Measurements from ENCODE around the gene HPD.
A peak's percentile ranks its signal among the peaks of the same experiment; 100 is the strongest.

The HPD gene

DNA sequence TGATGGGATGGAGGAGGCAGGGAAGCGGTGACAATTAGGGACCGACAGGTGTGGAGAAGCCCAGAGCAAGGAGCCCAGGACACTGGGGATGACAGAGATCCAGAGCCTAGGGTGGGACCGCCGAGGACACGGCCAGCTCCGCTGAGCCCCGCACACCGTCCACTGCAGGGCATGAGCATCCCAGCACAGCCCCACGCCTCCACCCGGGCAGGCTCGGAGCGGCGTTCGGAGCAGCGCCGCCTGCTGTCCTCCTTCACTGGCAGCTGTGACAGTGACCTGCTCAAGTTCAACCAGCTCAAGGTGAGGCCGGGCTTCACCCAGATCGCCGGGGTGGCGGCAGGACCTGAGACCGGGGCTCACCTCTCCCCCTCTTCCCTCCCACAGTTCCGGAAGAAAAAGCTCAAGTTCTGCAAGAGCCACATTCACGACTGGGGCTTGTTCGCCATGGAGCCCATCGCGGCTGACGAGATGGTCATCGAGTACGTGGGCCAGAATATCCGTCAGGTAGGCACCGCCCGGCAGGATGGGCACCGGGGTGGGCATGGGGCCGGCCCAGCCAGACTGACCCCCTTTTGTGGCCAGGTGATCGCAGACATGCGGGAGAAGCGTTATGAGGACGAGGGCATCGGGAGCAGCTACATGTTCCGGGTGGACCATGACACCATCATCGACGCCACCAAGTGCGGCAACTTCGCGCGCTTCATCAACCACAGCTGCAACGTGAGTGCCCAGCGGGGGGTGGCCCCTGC is 31.1 kb downstream of the HPD start:
- DNase-seq, result no peak

DNA sequence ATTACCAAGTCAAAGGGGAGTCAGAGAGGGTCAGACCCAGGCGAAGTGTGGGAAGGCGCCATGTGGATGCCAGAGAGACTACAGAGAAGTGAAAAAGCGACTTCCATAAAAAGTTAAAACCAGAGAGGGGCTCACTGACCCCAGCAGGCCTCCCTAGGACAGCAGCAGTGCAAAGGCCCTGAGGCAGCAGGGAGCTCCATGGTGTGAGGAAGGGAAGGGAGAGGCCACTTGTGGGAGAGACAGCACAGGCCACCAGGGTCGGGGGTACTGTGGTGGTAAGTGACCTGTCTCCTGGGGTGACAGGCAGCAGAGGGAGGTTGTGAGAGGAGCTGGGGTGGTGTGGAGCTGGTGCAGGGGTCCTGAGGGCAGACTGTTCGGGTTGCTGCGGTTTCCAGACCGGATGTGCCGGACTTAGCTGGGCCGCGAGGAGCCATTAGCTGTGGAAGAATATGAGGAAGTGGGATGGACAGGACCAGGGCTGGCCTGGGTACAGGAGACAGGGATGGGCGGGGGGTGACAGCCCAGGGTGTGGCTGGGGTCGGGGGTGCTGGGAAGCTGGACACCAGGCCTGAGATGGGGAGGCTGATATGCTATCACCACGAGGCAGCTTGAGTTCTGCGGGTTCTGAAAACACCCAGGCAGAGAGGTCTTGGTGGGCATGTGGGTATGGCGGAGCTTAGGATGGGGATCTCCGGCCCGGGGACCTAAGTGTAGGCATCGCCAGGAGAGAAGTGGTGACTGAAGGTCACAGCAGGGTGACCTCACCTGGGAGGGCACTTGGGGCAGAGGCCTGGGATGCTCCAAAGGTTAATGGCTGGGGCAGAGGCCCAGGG is 32.1 kb downstream of the HPD start:
- no peak for DNase-seq

DNA sequence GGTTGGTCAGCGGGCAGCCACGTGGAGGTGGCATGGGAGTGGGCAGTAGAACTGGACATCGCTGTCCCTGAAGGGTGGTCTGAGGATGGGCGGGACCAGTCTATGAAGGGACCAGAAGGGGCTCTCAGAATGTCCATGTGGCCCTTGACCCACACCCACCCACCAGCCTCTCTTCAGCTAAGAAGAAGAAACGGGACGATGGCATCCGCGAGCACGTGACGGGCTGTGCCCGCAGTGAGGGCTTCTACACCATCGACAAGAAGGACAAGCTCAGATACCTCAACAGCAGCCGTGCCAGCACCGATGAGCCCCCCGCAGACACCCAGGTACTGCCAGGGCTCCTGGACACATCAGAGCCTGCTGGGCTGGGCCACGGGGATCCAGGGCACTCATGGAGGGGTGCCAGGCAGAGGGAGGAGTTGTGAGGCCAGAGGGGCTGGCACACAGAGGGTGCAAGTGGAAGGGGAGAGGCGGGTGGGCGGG is 33.6 kb downstream of the HPD start:
- DNase-seq, result no peak

DNA sequence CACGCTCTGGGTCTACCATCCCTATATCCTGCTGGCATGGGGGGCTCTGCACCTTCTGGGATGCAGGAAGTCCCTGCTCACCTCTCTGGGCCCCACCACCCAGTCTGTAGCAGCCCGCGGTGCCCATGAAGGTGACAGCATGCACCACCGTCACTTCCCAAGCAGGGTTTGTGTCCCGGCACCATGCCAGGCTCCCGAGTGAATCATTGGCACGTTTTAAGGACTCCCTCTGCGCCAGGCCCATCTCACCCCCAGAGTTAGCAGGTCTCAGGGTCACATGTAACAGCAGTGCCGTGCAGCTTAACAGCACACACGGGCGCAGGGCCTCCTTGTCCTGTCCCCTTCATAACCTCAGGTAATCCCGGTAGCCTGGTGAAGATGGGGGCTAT is 34.9 kb downstream of the HPD start:
- DNase-seq, result no peak

DNA sequence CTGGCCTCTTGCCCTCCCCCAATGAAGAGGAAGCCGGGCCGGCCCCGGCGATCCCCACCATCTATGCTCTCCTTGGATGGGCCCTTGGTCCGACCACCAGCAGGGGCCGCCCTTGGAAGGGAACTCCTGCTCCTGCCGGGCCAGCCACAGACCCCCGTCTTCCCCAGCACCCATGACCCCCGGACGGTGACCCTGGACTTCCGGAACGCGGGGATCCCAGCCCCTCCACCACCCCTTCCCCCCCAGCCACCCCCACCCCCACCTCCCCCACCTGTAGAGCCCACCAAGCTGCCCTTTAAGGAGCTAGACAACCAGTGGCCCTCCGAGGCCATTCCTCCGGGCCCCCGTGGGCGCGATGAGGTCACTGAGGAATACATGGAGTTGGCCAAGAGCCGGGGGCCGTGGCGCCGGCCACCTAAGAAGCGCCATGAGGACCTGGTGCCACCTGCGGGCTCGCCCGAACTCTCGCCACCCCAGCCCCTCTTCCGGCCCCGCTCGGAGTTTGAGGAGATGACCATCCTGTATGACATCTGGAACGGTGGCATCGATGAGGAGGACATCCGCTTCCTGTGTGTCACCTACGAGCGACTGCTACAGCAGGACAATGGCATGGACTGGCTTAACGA is 35.4 kb downstream of the HPD start:
- DNase-seq, result no peak

DNA sequence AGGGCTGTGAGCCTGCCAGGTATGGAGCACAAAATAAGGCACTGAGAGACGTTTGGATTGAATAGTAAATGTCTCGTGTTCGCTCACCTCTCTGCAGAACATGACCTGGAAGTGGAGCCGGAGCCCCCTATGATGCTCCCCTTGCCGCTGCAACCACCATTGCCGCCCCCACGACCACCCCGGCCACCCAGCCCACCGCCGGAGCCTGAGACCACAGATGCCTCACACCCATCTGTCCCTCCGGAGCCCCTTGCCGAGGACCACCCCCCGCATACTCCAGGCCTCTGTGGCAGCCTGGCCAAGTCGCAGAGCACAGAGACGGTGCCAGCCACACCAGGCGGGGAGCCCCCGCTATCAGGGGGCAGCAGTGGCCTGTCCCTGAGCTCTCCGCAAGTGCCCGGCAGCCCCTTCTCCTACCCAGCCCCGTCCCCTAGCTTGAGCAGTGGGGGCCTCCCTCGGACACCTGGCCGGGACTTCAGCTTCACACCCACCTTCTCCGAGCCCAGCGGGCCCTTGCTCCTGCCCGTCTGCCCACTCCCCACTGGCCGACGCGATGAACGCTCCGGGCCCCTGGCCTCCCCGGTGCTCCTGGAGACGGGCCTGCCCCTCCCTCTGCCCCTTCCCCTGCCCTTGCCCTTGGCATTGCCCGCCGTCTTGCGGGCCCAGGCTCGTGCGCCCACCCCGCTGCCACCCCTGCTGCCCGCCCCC is 36.1 kb downstream of the HPD start:
- no peak for DNase-seq

DNA sequence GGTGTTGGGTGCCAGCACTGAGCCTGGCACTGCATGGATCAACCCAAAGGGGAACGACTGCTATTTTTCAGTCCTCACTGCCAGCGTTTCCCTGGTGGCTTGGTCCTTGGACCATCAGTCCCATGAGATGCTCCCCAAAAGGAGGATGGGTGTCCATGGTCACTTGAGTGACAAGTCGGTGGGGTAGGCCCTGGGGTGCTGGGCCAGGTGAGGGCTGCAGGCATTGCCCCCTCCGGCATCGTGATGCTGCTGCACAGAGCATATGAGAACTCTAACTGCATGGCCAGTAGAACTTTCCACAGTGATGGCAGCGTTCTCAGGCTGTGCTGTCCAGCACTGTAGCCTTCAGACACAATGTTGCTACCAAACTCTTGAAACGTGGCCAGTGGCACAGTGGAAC is 38.6 kb downstream of the HPD start:
- DNase-seq, result no peak

DNA sequence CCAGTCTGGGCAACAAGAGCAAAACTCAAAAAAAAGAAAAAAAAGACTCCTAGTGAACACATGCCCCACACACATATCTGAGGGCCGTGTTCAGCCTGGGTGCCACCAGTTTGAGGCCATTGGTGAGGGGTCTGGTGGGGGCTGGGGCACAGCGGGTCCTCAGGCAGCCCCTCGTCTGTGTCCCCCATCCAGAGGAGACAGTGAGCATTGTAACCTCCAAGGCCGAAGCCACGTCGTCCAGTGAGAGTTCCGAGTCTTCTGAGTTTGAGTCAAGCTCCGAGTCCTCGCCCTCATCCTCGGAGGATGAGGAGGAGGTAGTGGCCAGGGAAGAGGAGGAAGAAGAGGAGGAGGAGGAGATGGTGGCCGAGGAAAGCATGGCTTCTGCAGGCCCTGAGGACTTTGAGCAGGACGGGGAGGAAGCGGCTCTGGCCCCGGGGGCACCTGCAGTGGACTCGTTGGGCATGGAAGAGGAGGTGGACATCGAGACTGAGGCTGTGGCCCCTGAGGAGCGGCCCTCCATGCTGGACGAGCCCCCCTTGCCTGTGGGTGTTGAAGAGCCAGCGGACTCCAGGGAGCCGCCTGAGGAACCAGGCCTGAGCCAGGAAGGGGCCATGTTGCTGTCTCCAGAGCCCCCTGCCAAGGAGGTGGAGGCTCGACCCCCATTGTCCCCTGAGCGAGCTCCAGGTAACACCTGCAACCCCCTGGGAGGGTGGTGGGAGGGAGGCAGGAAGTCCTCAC is 39.3 kb downstream of the HPD start:
- no peak for DNase-seq

DNA sequence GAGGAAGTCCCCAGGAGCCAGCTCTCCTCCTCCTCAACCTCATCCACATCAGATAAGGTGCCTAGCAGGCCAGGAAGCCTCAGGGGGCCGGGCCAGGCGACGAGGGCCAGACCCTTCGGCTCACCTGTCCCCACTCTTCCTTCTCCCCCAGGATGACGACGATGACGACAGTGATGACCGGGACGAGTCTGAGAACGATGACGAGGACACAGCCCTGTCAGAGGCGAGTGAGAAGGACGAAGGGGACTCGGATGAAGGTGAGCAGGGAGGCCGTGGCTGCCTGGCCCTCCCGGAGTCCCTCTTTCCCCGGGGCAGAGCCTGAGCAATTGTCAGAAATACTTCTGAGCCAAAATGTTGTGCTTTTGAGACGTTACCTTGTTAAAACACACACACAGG is 41.0 kb downstream of the HPD start:
- no peak for DNase-seq

DNA sequence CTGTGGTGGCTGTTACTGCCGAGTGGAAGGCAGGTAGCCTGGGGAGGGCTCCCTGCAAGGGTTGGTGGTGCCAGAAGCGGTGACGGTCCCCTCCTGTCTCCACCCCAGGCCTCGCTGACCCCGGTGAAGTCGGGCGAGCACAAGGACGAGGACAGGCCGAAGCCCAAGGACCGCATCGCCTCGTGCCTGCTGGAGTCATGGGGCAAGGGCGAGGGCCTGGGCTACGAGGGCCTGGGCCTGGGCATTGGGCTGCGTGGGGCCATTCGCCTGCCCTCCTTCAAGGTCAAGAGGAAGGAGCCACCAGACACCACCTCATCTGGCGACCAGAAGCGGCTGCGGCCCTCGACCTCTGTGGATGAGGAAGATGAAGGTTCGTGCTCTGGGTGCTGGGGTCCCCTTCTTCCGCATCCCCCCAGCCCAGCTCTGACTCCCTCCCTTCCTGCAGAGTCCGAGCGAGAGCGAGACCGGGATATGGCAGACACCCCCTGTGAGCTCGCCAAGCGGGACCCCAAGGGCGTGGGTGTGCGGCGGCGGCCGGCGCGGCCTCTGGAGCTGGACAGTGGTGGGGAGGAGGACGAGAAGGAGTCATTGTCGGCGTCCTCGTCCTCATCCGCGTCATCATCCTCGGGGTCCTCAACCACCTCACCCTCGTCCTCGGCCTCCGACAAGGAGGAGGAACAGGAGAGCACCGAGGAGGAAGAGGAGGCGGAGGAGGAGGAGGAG is 41.6 kb downstream of the HPD start:
- DNase-seq, result no peak

DNA sequence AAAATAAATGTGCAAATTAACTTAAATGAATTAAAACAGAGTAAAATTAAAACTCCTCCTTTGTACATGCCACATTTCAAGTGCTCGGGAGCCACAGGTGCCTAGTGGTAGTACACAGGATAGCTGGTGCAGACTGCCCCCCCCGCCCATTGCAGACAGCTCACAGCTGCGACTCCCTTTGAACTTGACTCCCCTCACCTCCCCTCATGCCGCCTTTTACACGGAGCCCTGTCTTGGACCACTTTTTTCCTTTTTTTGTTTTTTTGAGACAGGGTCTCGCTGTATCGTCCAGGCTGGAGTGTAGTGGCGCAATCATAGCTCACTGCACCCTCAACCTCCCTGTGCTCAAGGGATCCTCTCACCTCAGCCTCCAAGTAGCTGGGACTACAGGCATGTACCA is 43.4 kb downstream of the HPD start:
- DNase-seq, result no peak

DNA sequence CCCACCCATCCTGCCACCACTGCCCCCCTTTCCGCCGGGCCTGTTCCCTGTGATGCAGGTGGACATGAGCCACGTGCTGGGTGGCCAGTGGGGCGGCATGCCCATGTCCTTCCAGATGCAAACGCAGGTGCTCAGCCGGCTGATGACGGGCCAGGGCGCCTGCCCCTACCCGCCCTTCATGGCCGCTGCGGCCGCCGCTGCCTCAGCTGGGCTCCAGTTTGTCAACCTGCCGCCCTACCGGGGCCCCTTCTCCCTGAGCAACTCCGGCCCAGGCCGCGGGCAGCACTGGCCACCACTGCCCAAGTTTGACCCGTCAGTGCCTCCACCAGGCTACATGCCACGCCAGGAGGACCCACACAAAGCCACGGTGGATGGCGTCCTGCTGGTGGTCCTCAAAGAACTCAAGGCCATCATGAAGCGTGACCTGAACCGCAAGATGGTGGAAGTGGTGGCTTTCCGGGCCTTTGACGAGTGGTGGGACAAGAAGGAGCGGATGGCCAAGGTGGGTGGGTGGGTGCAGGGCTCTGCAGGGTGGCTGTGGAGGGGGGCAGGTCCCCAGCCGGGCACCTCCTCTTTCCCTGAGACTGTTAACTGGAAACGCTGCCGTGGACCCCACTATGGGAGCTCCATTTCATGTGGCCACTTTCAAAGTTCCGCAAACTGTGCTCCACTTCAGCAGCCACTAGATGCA is 44.1 kb downstream of the HPD start:
- DNase-seq, result no peak

DNA sequence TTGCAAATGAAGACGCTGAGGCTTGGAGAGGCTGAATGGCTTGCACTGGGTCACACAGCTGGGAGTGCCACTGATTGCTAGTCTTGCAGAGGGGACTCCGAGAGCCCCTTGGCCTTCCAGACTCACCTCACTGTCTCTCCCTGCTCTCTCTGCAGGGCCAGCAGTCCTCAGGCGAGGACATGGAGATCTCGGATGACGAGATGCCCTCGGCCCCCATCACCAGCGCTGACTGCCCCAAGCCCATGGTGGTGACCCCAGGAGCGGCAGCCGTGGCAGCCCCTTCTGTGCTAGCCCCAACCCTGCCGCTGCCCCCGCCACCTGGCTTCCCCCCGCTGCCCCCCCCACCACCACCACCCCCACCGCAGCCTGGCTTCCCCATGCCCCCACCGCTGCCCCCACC is 44.7 kb downstream of the HPD start:
- no peak for DNase-seq

DNA sequence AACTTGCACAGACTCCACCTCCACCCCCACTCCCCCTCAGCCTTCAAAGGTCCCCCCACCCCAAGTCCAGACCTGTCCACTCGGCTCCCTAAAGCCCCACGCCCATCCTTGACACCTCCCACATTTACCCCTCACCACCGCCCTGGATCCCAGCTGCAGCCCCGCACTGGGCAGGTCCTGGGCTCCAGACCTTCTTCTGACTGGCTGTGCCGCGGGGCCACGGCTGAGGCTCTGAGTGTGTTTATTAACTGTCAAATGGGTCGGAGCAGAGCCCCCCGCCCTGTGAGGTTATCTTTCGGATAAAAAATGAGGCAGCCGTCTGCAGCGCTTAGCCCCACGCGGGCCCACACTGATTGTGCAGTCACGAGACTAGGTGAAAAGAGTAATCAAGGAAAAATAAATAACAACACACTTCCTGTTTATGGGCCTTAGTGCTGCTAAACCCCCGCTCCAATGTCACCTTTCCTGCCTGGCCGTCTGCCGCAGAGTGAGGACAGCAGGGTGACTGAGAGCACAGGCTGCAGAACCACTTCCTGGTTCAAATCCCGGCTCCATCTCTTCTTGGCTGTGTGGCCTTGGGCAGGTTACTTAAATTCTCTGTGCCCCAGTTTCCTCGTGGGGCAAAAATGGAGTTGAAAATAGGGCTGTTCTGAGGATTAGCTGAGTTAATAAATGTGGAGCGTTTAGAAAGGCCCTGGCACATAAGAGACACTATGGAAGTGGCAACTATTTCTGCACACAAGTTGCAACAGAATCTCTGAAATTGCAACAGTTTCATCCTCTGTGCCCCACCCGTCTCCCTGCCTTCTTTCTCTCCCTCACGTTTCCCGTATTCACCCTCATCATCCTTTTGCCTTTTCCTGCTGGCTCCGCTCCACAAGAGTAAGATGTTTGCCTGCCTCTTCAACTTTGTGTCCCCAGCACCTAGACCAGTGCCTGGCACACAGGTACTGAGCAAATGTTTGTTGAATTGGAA is 45.5 kb downstream of the HPD start:
- no peak for DNase-seq

DNA sequence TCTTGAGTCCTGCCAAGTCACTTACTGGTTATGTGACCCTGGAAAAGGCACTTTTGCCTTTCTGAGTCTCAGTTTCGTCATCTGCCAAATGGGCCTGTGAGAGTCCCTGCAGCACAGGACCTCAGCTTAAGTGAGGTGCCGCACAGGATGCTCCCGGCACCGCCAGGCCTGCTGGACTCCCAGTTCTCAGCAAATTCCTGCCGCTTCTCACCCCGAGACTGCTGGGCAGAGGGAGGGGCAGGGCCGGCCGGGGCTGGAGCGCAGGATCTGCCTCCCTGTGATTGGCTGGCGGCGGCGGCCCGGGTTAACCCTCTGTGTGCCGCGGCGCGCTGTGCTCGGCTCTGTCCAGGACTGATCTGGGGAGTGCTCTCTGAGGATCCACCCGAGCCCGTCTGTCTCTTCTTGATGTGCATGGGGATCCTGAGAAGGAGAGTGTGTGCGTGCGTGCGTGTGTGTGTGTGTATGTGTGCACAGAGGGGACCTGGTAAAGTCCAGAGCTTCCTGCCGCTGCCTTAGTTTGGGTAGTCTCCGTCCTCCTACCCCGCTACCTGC is 46.3 kb downstream of the HPD start:
- no peak for DNase-seq

DNA sequence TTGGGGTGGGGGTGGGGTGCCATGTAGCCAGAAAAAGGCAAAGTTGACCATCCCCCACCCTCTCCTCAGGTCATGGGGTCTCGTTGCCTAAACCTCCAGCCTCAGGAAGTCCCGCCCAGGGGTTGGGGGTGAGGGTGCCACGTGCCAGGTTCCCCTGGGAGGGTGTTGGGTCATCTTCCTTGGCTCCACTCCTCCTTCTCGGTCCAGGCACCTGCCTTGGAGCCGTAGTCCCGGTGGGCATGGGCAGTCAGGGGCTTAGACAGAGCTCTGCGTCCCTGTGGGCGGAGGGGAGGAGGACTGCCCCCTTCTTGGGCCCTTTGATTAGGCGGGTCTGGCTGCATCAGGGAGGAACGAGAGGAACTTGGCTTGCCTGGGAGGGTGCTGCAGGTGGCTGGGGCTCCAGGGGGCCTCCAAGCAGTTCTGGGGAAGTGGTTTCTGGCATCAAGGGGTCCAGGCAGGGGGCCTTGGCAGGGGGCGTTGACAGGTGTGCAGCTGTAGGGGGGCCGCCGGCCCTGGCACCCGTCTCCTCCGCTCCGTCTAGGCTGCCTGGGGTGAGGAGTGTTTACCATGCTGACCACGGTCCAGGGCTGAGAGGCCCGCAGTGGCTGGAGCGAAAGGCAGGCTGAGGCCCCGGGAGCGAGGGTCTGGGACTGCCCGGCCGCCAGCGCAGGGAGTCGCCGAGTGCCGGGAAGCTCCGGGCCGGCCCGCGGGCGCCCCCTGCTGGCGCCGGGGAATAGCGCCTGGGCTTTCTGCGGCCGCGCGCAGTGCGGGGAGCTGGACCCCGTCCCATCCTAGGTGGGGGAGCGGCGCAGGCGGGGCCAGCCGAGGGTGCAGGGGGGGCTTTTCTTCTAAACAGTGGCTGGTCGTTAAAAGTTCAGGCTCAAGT is 47.0 kb downstream of the HPD start:
- peak; percentile 49 for DNase-seq

DNA sequence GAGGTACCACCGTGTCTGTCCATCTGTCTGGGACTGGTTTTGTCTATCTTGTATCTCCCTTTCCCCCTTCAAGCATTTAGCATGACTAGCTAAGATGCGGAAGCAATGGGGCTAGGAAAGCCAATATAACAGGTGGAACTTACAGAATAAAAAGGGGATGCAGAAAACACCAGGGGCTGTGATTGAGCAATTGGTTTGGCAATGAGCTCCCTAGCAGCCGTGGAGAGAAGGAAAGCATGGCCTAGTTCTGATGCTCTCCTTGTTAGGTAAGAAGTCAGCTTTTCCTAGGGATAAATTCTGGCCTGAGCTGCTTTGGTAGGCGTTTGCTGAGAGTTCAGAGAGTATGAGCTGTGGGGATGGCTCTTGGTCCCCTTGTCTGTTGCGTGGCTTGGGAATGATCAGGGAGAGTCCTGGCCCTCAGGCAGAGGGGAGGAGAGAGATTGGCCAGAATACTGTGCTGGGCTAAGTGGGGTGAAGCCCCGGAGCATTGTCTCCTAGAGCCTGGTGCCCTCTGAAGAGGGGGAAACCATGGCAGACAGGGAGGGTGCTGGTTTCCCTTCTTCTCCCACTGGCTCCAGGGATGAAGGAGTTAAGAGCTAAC is 47.7 kb downstream of the HPD start:
- DNase-seq, result no peak

DNA sequence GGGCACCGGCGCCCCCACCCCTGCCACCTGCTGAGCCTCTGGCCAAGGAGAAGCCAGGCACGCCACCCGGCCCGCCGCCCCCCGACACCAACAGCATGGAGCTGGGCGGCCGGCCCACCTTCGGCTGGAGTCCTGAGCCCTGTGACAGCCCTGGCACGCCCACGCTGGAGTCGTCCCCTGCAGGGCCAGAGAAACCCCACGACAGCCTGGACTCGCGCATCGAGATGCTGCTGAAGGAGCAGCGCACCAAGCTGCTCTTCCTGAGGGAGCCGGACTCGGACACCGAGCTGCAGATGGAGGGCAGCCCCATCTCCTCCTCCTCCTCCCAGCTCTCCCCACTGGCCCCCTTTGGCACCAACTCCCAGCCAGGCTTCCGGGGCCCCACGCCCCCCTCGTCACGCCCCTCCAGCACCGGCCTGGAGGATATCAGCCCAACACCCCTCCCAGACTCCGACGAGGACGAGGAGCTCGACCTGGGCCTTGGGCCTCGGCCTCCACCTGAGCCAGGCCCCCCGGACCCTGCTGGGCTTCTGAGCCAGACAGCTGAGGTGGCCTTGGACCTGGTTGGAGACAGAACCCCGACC is 48.3 kb downstream of the HPD start:
- no peak for DNase-seq
